Trophoblast cell (in vitro differentiated cells and primary cell): ENCODE results near the gene NOPCHAP1.

Experiments used
- DNase-seq, 2 donors: peaks; one replicate each; pipeline ENCODE4 v3.0.0-alpha.2; 2016
- H2AFZ ChIP-seq: 2 replicates; pipeline ENCODE4 v1.6.1; 2013; ENCODE audit warnings: low read length, moderate library complexity, mild to moderate bottlenecking; ENCODE audit not compliant: insufficient read depth, poor library complexity
- H2AK5ac ChIP-seq: 2 replicates; pipeline ENCODE4 v1.6.1; 2013; ENCODE audit warnings: mild to moderate bottlenecking, low read length
- H2BK120ac ChIP-seq: 2 replicates; pipeline ENCODE4 v1.6.1; 2013; ENCODE audit warnings: low read length, mild to moderate bottlenecking, moderate library complexity; ENCODE audit not compliant: insufficient read depth, poor library complexity
- H2BK12ac ChIP-seq: 2 replicates; pipeline ENCODE4 v1.6.1; 2013; ENCODE audit warnings: mild to moderate bottlenecking, low read length, moderate library complexity
- H2BK5ac ChIP-seq: 2 replicates; pipeline ENCODE4 v1.6.1; 2013; ENCODE audit warnings: low read length, low read depth, moderate library complexity, mild to moderate bottlenecking; ENCODE audit not compliant: poor library complexity
- H3K14ac ChIP-seq: 2 replicates; pipeline ENCODE4 v1.6.1; 2013; ENCODE audit warnings: mild to moderate bottlenecking, low read length
- H3K18ac ChIP-seq: 2 replicates; pipeline ENCODE4 v1.6.1; 2013; ENCODE audit warnings: mild to moderate bottlenecking, low read length
- H3K23ac ChIP-seq: 2 replicates; pipeline ENCODE4 v1.6.1; 2013; ENCODE audit warnings: low read length
- H3K27ac ChIP-seq: 2 replicates; pipeline ENCODE4 v1.5.1; 2013; ENCODE audit warnings: low read depth, mild to moderate bottlenecking, inconsistent platforms, low read length, moderate library complexity
- H3K27me3 ChIP-seq: 2 replicates; pipeline ENCODE4 v1.6.1; 2013; ENCODE audit warnings: inconsistent platforms, mild to moderate bottlenecking, low read length, moderate library complexity; ENCODE audit not compliant: insufficient read depth
- H3K36me3 ChIP-seq, 2 experiments: 1 replicate in 1 of 2; 2 replicates in 1 of 2; pipeline ENCODE4 v1.6.1; 2013; ENCODE audit warnings: low read length in 2 of 2, mild to moderate bottlenecking in 2 of 2, moderate library complexity in 1 of 2; ENCODE audit not compliant: insufficient read depth in 2 of 2, control insufficient read depth in 1 of 2
- H3K4ac ChIP-seq: 2 replicates; pipeline ENCODE4 v1.6.1; 2013; ENCODE audit warnings: low read depth, mild to moderate bottlenecking, low read length, moderate library complexity
- H3K4me1 ChIP-seq, 2 experiments: 1 replicate in 1 of 2; 2 replicates in 1 of 2; pipeline ENCODE4 v1.6.1; 2013; ENCODE audit warnings: low read length in 2 of 2, mild to moderate bottlenecking in 2 of 2, moderate library complexity in 1 of 2; ENCODE audit not compliant: insufficient read depth in 2 of 2, control insufficient read depth in 1 of 2
- H3K4me2 ChIP-seq: 2 replicates; pipeline ENCODE4 v1.6.1; 2013; ENCODE audit warnings: inconsistent platforms, mild to moderate bottlenecking, low read length, moderate library complexity
- H3K4me3 ChIP-seq: 2 replicates; pipeline ENCODE4 v1.5.1; 2013; ENCODE audit warnings: mild to moderate bottlenecking, low read depth, low read length, inconsistent platforms
- H3K79me1 ChIP-seq: one replicate; pipeline ENCODE4 v1.6.1; 2013; ENCODE audit warnings: low read length
- H3K79me2 ChIP-seq: 2 replicates; pipeline ENCODE4 v1.6.1; 2013; ENCODE audit warnings: low read length, mild to moderate bottlenecking; ENCODE audit not compliant: control insufficient read depth, insufficient read depth, poor library complexity
- H3K9ac ChIP-seq: 2 replicates; pipeline ENCODE4 v1.6.1; 2013; ENCODE audit warnings: mild to moderate bottlenecking, low read length
- H3K9me3 ChIP-seq: 2 replicates; pipeline ENCODE4 v1.6.1; 2013; ENCODE audit warnings: low read depth, mild to moderate bottlenecking, control low read depth, inconsistent platforms, low read length; ENCODE audit not compliant: insufficient read depth
- H4K12ac ChIP-seq: 2 replicates; pipeline ENCODE4 v1.6.1; 2013; ENCODE audit warnings: low read depth, mild to moderate bottlenecking, low read length, moderate library complexity
- H4K8ac ChIP-seq: 2 replicates; pipeline ENCODE4 v1.6.1; 2013; ENCODE audit warnings: low read depth, mild to moderate bottlenecking, low read length, moderate library complexity
- H4K91ac ChIP-seq: one replicate; pipeline ENCODE4 v1.6.1; 2013; ENCODE audit warnings: low read depth, mild to moderate bottlenecking, low read length, moderate library complexity
- WGBS: extraction: QIAGEN DNeasy Blood & Tissue Kit; methylation state at CpG from one replicate; pipeline ENCODE4 v1.1.7; 2013; ENCODE audit warnings: missing lambda C conversion rate; ENCODE audit not compliant: insufficient read length, insufficient coverage; ENCODE audit errors: extremely low coverage; 5-methylcytosine and 5-hydroxymethylcytosine counted together

Gene NOPCHAP1

DNA sequence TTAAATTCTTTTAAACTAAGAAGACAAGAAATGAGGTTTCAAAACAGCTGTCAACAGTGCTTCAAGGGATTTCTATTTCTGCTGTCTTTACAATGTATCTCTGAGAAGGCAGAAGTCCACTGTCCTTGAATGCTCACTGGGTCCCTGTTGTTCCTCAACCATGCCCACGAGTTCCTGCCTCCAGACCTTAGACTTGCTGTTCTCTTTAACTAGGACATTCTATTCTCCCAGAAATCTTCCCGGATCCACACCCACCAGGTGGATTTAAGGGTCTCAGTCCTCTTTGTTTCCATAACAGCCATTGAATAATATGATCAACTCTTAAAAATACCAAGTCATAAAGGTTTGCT lies 21.3 kb upstream of the NOPCHAP1 start:
- H3K4me3 ChIP-seq: no peak overlapping the region
- no peak for DNase-seq
- H2BK120ac ChIP-seq: no peak overlapping the region
- H4K8ac ChIP-seq: no peak overlapping the region
- H4K91ac ChIP-seq: no peak overlapping the region
- no peak overlapping the region for H3K14ac ChIP-seq
- no peaks in the 10 kb centered on the region for H3K27me3 ChIP-seq
- no peak overlapping the region for H3K9ac ChIP-seq
- H3K18ac ChIP-seq: no peak overlapping the region
- H4K12ac ChIP-seq: no peak overlapping the region
- H3K79me2 ChIP-seq: no peaks in the 10 kb centered on the region
- H3K27ac ChIP-seq: no peak overlapping the region
- no peak overlapping the region for H3K4ac ChIP-seq
- no peak overlapping the region for H3K4me2 ChIP-seq
- H3K79me1 ChIP-seq: no peaks in the 10 kb centered on the region
- H2BK12ac ChIP-seq: no peak overlapping the region
- H3K4me1 ChIP-seq: no peaks in the 10 kb centered on the region
- H3K23ac ChIP-seq: no peak overlapping the region
- WGBS: no CpG with 5 or more reads among the region's 2 CpGs
- no peak overlapping the region for H2AK5ac ChIP-seq
- no peaks in the 10 kb centered on the region for H3K36me3 ChIP-seq
- H3K9me3 ChIP-seq: no peaks in the 10 kb centered on the region
- H2AFZ ChIP-seq: no peak overlapping the region
- H2BK5ac ChIP-seq: no peak overlapping the region

- no CpG with 5 or more reads among the region's 4 CpGs for WGBS
- no peak overlapping the region for H3K4me3 ChIP-seq
- no peak overlapping the region for H3K27ac ChIP-seq
- no peak overlapping the region for H2AFZ ChIP-seq
- H3K9ac ChIP-seq: no peak overlapping the region
- no peak overlapping the region for H4K91ac ChIP-seq
- no peak overlapping the region for H3K4ac ChIP-seq
- no peak overlapping the region for H3K23ac ChIP-seq
- no peak for DNase-seq
- H3K18ac ChIP-seq: no peak overlapping the region
- no peak overlapping the region for H2BK12ac ChIP-seq
- no peak overlapping the region for H2BK5ac ChIP-seq
- no peaks in the 10 kb centered on the region for H3K9me3 ChIP-seq
- H3K79me1 ChIP-seq: no peaks in the 10 kb centered on the region
- H2AK5ac ChIP-seq: no peak overlapping the region
- no peaks in the 10 kb centered on the region for H3K27me3 ChIP-seq
- H3K14ac ChIP-seq: no peak overlapping the region
- H3K4me1 ChIP-seq: no peaks in the 10 kb centered on the region
- no peaks in the 10 kb centered on the region for H3K79me2 ChIP-seq
- H4K8ac ChIP-seq: no peak overlapping the region
- H2BK120ac ChIP-seq: no peak overlapping the region
- no peak overlapping the region for H4K12ac ChIP-seq
- H3K36me3 ChIP-seq: no peaks in the 10 kb centered on the region
- no peak overlapping the region for H3K4me2 ChIP-seq
Measured at GRCh38 chr12:104966677-104967076, 19.4 kb upstream of the NOPCHAP1 start.

DNA sequence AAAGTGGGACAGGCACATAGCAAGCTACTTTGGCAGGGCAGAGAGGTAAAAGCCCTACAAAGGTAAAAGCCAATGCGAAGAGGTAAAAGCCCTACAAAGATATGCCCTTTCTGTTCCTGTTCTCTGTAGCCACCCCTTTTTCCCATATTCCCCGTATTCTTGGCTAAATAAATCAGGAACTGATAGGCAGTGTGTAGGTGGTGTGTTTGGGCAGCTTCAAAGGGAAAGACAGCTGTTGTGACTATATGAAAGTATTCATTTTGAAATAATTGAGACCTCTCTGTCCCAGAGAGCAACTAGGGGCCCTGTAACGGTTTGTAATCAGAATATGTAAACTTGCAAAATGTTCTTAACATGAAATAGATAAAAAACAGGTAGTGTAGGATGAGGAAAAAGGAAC lies 16.8 kb upstream of the NOPCHAP1 start:
- H2BK120ac ChIP-seq: no peak overlapping the region

DNA sequence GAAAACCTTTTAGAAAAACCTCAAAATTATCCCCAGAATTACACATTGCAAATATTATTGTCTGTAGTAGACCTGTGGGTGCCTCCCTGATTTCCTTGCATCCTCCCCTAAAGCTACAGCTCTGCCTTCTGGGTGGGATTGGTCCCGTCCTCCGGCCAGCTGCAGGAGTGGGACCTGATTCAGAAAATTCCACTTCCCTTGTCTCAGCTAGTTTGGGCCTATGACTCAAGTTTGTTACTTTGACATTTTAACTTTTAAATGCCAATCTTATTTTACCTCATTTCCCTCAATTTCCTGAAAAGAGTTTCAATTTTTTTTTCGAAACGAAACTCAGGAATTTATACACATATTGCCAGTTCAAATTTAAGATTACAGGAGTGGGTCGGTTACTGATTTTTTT lies 14.8 kb upstream of the NOPCHAP1 start:
- H3K18ac ChIP-seq: no peak overlapping the region
- no peak overlapping the region for H3K14ac ChIP-seq
- H3K79me1 ChIP-seq: peaks cover 2% of the 10 kb centered on the region
- H3K23ac ChIP-seq: no peak overlapping the region
- no peak overlapping the region for H2BK5ac ChIP-seq
- H3K9ac ChIP-seq: no peak overlapping the region
- H3K9me3 ChIP-seq: no peaks in the 10 kb centered on the region
- H3K79me2 ChIP-seq: no peaks in the 10 kb centered on the region
- H3K4ac ChIP-seq: no peak overlapping the region
- H2BK120ac ChIP-seq: no peak overlapping the region
- H3K36me3 ChIP-seq: no peaks in the 10 kb centered on the region
- no peak overlapping the region for H3K4me2 ChIP-seq
- H3K27ac ChIP-seq: no peak overlapping the region
- no peak overlapping the region for H2BK12ac ChIP-seq
- no peak overlapping the region for H2AK5ac ChIP-seq
- no peak overlapping the region for H4K91ac ChIP-seq
- no peaks in the 10 kb centered on the region for H3K4me1 ChIP-seq
- no peak overlapping the region for H3K4me3 ChIP-seq
- H4K12ac ChIP-seq: no peak overlapping the region
- H3K27me3 ChIP-seq: no peaks in the 10 kb centered on the region
- 100% methylated on average over 2 of the region's 5 CpGs for WGBS
- no peak overlapping the region for H2AFZ ChIP-seq
- no peak overlapping the region for H4K8ac ChIP-seq
- no peak for DNase-seq

More for the DNA sequence above, 16.8 kb upstream of the NOPCHAP1 start:
- Histone ChIP-seq H3K14ac (no peak overlapping the region), H3K9ac (no peak overlapping the region), H2BK12ac (no peak overlapping the region), H3K36me3 (no peaks in the 10 kb centered on the region), H3K9me3 (no peaks in the 10 kb centered on the region), H3K79me1 (no peaks in the 10 kb centered on the region), H2AFZ (no peak overlapping the region), H3K27me3 (no peaks in the 10 kb centered on the region), H3K4me1 (no peaks in the 10 kb centered on the region), H2AK5ac (no peak overlapping the region), H4K8ac (no peak overlapping the region), H3K18ac (no peak overlapping the region), H3K4me3 (no peak overlapping the region), H3K4ac (no peak overlapping the region), H3K4me2 (no peak overlapping the region), H4K12ac (no peak overlapping the region), H2BK5ac (no peak overlapping the region), H3K27ac (no peak overlapping the region), H3K23ac (no peak overlapping the region), H4K91ac (no peak overlapping the region), H3K79me2 (no peaks in the 10 kb centered on the region)
- DNase-seq: no peak
- no CpG with 5 or more reads among the region's 3 CpGs for WGBS
